HG03378 (cell line): ENCODE results near the gene WWC2.

Experiments
- ATAC-seq: cut with Tn5 transposase; IDR thresholded peaks from one replicate; pipeline ENCODE4 v1.9.1; 2021; ENCODE audit warnings: mild to moderate bottlenecking, moderate library complexity; ENCODE audit not compliant: unreplicated experiment

Gene WWC2

GRCh38 chr4:183287309-183287659, 188.2 kb downstream of the WWC2 start:
- peak; percentile 82 for ATAC-seq

- ATAC-seq: peak; percentile 88
These were observed 188.6 kb downstream of the WWC2 start for GRCh38 chr4:183287677-183288076.

- no peak for ATAC-seq
These were observed 189.9 kb downstream of the WWC2 start for GRCh38 chr4:183288955-183289354.

GRCh38 chr4:183289688-183290087, 190.6 kb downstream of the WWC2 start:
- no peak for ATAC-seq

GRCh38 chr4:183291070-183291469, 192.0 kb downstream of the WWC2 start:
- no peak for ATAC-seq

GRCh38 chr4:183295711-183296110, 196.7 kb downstream of the WWC2 start:
- ATAC-seq: no peak

- ATAC-seq: peak; percentile 93
These were observed 198.6 kb downstream of the WWC2 start for GRCh38 chr4:183297675-183298074.

GRCh38 chr4:183299464-183299863, 200.4 kb downstream of the WWC2 start:
- ATAC-seq: peak; percentile 33

- ATAC-seq: no peak
These were observed 201.0 kb downstream of the WWC2 start for GRCh38 chr4:183300070-183300469.

- no peak for ATAC-seq
These were observed 201.6 kb downstream of the WWC2 start for GRCh38 chr4:183300655-183301054.

GRCh38 chr4:183303301-183303700, 204.2 kb downstream of the WWC2 start:
- ATAC-seq: no peak

- ATAC-seq: no peak
These were observed 205.0 kb downstream of the WWC2 start for GRCh38 chr4:183304067-183304466.

- ATAC-seq: no peak
These were observed 205.5 kb downstream of the WWC2 start for GRCh38 chr4:183304538-183304937.

- no peak for ATAC-seq
These were observed 207.8 kb downstream of the WWC2 start for GRCh38 chr4:183306811-183307210.

GRCh38 chr4:183312841-183313240, 213.8 kb downstream of the WWC2 start:
- ATAC-seq: no peak

- ATAC-seq: no peak
These were observed 215.3 kb downstream of the WWC2 start for GRCh38 chr4:183314336-183314735.

- no peak for ATAC-seq
These were observed 215.7 kb downstream of the WWC2 start for GRCh38 chr4:183314806-183315205.

- ATAC-seq: no peak
These were observed 219.6 kb downstream of the WWC2 start for GRCh38 chr4:183318656-183319055.

- ATAC-seq: peak; percentile 7
These were observed 221.4 kb downstream of the WWC2 start, which contains the start of gene CLDN22 for GRCh38 chr4:183320211-183321059. Gene CLDN22 (minus strand): TSS chr4:183320276. CDS start chr4:183320218, 58 bp downstream.

- ATAC-seq: peak; percentile 64
These were observed 222.0 kb downstream of the WWC2 start for GRCh38 chr4:183321079-183321478.

GRCh38 chr4:183321516-183321915, 222.5 kb downstream of the WWC2 start:
- ATAC-seq: no peak

GRCh38 chr4:183322326-183322725, 223.3 kb downstream of the WWC2 start, which contains the start of gene CLDN24:
Gene CLDN24 (minus strand): TSS chr4:183322426. CDS start chr4:183322426, 0 bp downstream.
- ATAC-seq: no peak

GRCh38 chr4:183323295-183323694, 224.2 kb downstream of the WWC2 start:
- no peak for ATAC-seq
